ENCODE measurements around the gene WDR70. TPM values are rescaled to one million over a fixed set of nuclear protein-coding genes. Genes with fewer than 3 reads are reported as not detected.

The WDR70 gene
- total RNA-seq, 1 experiment from 2014 or later = 25.0 TPM

GRCh38 chr5:37598733-37599132 is 219.6 kb downstream of the WDR70 start:
- Histone ChIP-seq H3K4me2 (ENCODE audit: low read length) (no peak overlapping the region), H3K79me2 (ENCODE audit: low read length) (no peaks in the 10 kb centered on the region), H3K27me3 (ENCODE audit: low read length) (no peaks in the 10 kb centered on the region), H3K4me1 (ENCODE audit: insufficient read depth, low read length) (no peaks in the 10 kb centered on the region), H3K36me3 (ENCODE audit: low read depth, low read length) (0 out of 2 replicates have a peak, but pooled peaks cover 3% of the 10 kb centered on the region), H3K4me3 (ENCODE audit: low read length) (no peak overlapping the region), H4K20me1 (ENCODE audit: low read length) (no peaks in the 10 kb centered on the region), H2AFZ (ENCODE audit: low read length) (no peak overlapping the region), H3F3A (ENCODE audit: low read length, unreplicated experiment) (no peaks in the 10 kb centered on the region), H3K27ac (ENCODE audit: low read length) (no peak overlapping the region), H3K9me3 (ENCODE audit: low read length) (no peaks in the 10 kb centered on the region), H3K9me2 (replicated peaks; ENCODE audit: low read length) (no peaks in the 10 kb centered on the region), H3K9ac (ENCODE audit: low read length) (no peak overlapping the region)
- BruUV-seq (replicated peaks) = no TSS peak
- TF ChIP-seq EZH2phosphoT487 (IDR thresholded peaks at IDR 0.05; ENCODE audit: borderline replicate concordance, low read length) (no peak), CTCF (conservative IDR thresholded peaks at IDR 0.05; ENCODE audit: low read depth, low read length) (no peak), EZH2 (IDR thresholded peaks at IDR 0.05; ENCODE audit: low read length, unreplicated experiment) (no peak)
- no peak for DNase-seq
- POLR2A ChIA-PET (ENCODE audit: unreplicated experiment) = no interaction called here
- CTCF ChIA-PET = no interaction called here
- no peak for ATAC-seq
- intact Hi-C loops (cut with micrococcal nuclease) = no loop called here

- Histone ChIP-seq H3K36me3 (ENCODE audit: low read depth, low read length) (0 out of 2 replicates have a peak, but pooled peaks cover 3% of the 10 kb centered on the region), H3K27ac (ENCODE audit: low read length) (no peak overlapping the region), H3K9me2 (replicated peaks; ENCODE audit: low read length) (no peaks in the 10 kb centered on the region), H3K4me1 (ENCODE audit: insufficient read depth, low read length) (no peaks in the 10 kb centered on the region), H3K79me2 (ENCODE audit: low read length) (no peaks in the 10 kb centered on the region), H3F3A (ENCODE audit: low read length, unreplicated experiment) (no peaks in the 10 kb centered on the region), H3K4me2 (ENCODE audit: low read length) (no peak overlapping the region), H3K4me3 (ENCODE audit: low read length) (no peak overlapping the region), H3K9ac (ENCODE audit: low read length) (no peak overlapping the region), H3K9me3 (ENCODE audit: low read length) (no peaks in the 10 kb centered on the region), H3K27me3 (ENCODE audit: low read length) (no peaks in the 10 kb centered on the region), H4K20me1 (ENCODE audit: low read length) (no peaks in the 10 kb centered on the region), H2AFZ (ENCODE audit: low read length) (no peak overlapping the region)
- BruUV-seq (replicated peaks) = no TSS peak
- DNase-seq (no peak), ATAC-seq (no peak)
- intact Hi-C loops (cut with micrococcal nuclease) = no loop called here
- TF ChIP-seq EZH2 (IDR thresholded peaks at IDR 0.05; ENCODE audit: low read length, unreplicated experiment) = no peak
- no peak for TF ChIP-seq EZH2phosphoT487 (IDR thresholded peaks at IDR 0.05; ENCODE audit: borderline replicate concordance, low read length)
- no peak for TF ChIP-seq CTCF (conservative IDR thresholded peaks at IDR 0.05; ENCODE audit: low read depth, low read length)
- CTCF ChIA-PET = no interaction called here
- POLR2A ChIA-PET (ENCODE audit: unreplicated experiment) = no interaction called here
These were observed 222.0 kb downstream of the WDR70 start for GRCh38 chr5:37601163-37601562.

- ChIA-PET CTCF (no interaction called here), POLR2A (ENCODE audit: unreplicated experiment) (no interaction called here)
- Histone ChIP-seq H3K4me1 (ENCODE audit: insufficient read depth, low read length) (no peaks in the 10 kb centered on the region), H3K9ac (ENCODE audit: low read length) (no peak overlapping the region), H3K9me2 (replicated peaks; ENCODE audit: low read length) (no peaks in the 10 kb centered on the region), H3K9me3 (ENCODE audit: low read length) (no peaks in the 10 kb centered on the region), H3K4me3 (ENCODE audit: low read length) (no peak overlapping the region), H3K4me2 (ENCODE audit: low read length) (no peak overlapping the region), H2AFZ (ENCODE audit: low read length) (no peak overlapping the region), H4K20me1 (ENCODE audit: low read length) (no peaks in the 10 kb centered on the region), H3K27ac (ENCODE audit: low read length) (no peak overlapping the region), H3K36me3 (ENCODE audit: low read depth, low read length) (0 out of 2 replicates have a peak, but pooled peaks cover 3% of the 10 kb centered on the region), H3K79me2 (ENCODE audit: low read length) (no peaks in the 10 kb centered on the region), H3F3A (ENCODE audit: low read length, unreplicated experiment) (no peaks in the 10 kb centered on the region), H3K27me3 (ENCODE audit: low read length) (no peaks in the 10 kb centered on the region)
- DNase-seq (no peak), ATAC-seq (no peak)
- intact Hi-C loops (cut with micrococcal nuclease) = no loop called here
- BruUV-seq (replicated peaks) = no TSS peak
- no peak for TF ChIP-seq EZH2 (IDR thresholded peaks at IDR 0.05; ENCODE audit: low read length, unreplicated experiment)
- TF ChIP-seq CTCF (conservative IDR thresholded peaks at IDR 0.05; ENCODE audit: low read depth, low read length) = no peak
- no peak for TF ChIP-seq EZH2phosphoT487 (IDR thresholded peaks at IDR 0.05; ENCODE audit: borderline replicate concordance, low read length)
These were observed 224.0 kb downstream of the WDR70 start for GRCh38 chr5:37603072-37603471.
